T47D (cell line): ENCODE data around the gene GPC1.
A peak's percentile ranks its signal among the peaks of the same experiment; 100 is the strongest.
"Not testable (repeated sequence)": the region's sequence is repeated elsewhere in the genome, so short reads cannot be mapped to it uniquely, and the experiment has no call there.

Experiments used
- DNase-seq, 2 experiments: peaks; one replicate each; pipeline versions ENCODE4 v3.0.0 to v3.0.0-alpha.2; 2011 to 2012; ENCODE audit warnings: low read depth in 1 of 2, low spot score in 1 of 2
- JUND ChIP-seq: IDR thresholded peaks from 2 replicates; pipeline ENCODE4 v1.6.1; 2012; ENCODE audit warnings: low read depth
- in situ Hi-C: cut with HindIII; loops from 2 replicates; pipeline ENCODE4 v1.10.0; 2016; ENCODE audit warnings: low sequenced_read_pairs, low pct_unique_long_range_greater_than_20kb

Gene GPC1

DNA sequence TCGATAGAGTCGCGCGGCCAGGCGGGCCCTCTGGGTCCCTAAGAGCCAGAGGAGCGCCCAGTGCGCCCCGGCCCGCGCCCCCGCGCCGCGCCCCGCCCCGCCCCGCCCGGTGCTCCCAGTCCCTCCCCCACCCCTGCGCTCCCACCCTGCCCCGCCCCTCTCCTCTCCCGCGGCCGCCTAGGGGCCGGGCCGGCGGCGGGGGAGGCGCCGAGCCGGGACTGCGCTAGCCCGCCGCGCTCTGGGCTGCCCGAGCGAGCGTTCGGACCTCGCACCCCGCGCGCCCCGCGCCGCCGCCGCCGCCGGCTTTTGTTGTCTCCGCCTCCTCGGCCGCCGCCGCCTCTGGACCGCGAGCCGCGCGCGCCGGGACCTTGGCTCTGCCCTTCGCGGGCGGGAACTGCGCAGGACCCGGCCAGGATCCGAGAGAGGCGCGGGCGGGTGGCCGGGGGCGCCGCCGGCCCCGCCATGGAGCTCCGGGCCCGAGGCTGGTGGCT, at the start of gene GPC1:
TSS of gene GPC1 (plus strand) at position 207 of the 491 bp plus-strand sequence. CDS start at position 463, 256 bp downstream.
- DNase-seq = peak; percentile 81 to 85
- in situ Hi-C loops = no loop called here
- TF ChIP-seq JUND = no peak

DNA sequence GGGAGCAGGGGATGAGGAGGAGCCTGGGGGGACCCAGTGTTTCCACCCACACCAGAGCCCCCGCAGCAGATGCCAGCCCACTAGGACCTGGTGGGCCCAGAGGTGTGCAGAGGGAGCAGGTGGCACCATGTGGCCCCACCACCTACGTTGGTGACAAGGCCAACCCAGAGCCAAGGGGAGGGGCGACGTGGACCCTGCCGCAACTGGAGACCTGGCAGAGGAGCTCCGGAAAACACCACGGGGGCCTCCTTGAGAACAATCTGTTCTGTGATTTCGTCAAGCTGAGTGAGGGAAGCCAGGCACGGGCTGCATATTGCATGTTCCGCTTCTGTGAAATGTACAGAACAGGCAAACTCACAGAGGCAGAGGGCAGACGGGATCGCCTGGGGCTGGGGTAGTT, 49.1 kb upstream of the GPC1 start:
- in situ Hi-C loops = no loop called here
- no peak for DNase-seq
- TF ChIP-seq JUND = no peak

- DNase-seq, in situ Hi-C loops: not testable (repeated sequence)
Measured at GRCh38 chr2:240386743-240387142, 48.7 kb upstream of the GPC1 start.

DNA sequence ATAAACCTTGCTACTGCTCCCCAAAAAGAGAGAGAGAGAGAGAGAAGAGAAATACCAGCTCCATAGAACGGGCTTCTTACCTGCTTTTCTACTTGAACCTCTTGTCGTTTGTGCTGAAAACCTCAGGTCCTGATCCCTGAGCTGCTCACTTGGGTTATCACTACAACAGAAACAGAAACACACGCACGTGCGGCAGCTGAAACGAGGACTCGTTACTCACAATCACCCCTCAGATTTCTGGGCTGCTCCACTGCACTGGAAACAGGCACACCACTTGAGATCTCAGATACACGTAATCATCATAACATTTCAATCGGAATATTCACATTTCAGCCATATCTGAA, 48.2 kb upstream of the GPC1 start:
- in situ Hi-C loops = no loop called here
- no peak for TF ChIP-seq JUND
- no peak for DNase-seq

DNA sequence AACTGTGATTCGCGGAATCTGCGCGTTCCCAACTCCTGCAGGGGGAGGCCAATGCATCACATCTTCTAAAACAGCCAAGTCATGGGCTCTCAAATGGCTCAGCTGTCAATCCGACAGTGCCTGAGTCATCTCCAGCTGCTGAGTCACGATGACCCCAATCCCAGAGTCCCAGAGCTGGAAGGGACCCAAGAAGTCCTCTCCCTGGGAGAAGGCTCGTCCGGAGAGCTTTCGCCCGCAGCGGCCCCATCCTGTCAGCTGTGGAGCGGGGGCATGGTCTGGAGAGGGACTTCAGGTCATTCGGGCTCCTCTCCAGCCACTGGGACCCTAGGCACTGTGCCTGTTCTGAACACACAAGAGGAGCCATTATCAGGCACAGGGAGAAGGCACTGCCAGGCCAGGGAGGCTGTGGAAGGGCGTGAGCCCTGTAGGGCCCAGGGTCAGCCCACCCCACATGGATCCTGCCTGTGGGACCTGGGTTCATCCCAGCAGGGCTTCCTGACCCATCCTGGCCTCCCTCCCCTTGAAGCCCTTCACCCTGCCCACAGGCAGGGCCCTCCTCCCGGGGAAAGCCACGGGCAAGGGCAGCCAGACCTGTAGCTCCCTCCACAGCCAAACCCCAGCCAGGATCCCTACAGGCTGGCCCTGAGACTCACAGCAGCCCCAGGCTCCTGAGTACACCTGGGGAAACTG, 47.6 kb upstream of the GPC1 start:
- in situ Hi-C loops = no loop called here
- no peak for DNase-seq
- no peak for TF ChIP-seq JUND

DNA sequence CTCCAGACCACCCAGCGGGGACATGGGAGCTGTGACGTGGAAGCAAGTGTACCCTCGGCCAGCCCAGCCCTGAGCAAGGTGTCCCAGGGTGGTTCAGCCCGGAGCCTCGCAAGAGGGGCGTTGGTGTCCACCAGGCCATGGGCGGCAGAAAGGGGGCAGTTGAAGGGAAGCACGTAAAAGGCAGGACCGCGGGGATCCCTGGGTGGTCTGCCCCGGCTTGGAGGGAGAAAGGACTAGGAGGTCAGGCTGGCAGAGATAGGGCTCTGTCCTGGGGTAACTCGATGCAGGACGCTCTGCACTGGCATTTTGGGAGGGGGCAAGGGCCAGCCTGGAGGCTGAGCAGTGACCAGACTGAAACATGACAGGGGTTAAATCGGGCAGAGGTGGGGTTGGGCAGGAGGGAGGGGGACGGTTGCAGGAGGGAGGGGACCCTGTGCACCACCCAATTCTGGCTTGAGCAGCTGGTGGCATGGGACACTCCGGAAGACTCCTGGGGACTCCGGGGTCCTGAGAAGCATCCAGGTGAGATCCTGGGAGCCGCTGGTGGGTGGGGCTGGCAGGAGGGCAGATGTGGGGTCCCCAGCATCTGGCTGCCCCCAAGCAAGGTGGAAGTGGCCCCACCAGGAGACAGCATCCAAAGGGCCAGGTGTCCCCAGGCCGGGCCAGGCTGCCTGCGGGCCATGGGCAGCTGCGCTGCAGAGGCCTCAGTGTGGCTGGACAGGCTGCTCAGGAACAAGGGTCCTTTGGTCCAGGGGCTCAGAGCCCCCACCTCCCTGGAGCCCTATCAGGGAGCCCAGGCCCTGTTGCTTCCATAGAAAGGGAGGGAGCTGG, 46.8 kb upstream of the GPC1 start:
- no peak for TF ChIP-seq JUND
- in situ Hi-C loops = no loop called here
- no peak for DNase-seq

DNA sequence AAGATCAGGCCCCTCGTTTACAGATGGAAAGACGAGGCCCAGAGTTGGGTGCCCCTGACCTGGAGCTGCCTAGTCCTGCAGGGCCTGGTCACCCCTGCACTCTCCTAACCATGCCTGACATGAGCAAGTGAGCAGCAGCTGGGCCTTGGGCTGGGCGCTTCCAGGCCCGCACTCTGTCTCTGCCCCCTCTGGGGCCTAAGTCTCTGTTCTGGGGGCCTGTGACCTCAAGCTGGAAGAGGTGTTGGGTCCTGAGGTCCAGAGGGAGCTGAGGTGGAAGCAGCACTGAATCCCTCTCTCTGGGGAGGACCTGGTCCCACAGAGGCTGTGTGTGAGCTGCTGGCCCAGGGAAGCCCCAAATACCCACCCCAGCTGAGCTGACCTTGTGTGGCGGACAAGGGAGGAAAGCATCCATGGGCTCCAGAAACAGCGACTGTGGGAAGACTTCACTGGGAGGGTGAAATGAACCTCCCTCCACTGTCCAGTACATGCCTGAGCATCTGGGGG, 46.1 kb upstream of the GPC1 start:
- DNase-seq = no peak
- no peak for TF ChIP-seq JUND
- in situ Hi-C loops = no loop called here

GRCh38 chr2:240390091-240391073, 45.1 kb upstream of the GPC1 start:
- no peak for DNase-seq
- in situ Hi-C loops = no loop called here
- no peak for TF ChIP-seq JUND

DNA sequence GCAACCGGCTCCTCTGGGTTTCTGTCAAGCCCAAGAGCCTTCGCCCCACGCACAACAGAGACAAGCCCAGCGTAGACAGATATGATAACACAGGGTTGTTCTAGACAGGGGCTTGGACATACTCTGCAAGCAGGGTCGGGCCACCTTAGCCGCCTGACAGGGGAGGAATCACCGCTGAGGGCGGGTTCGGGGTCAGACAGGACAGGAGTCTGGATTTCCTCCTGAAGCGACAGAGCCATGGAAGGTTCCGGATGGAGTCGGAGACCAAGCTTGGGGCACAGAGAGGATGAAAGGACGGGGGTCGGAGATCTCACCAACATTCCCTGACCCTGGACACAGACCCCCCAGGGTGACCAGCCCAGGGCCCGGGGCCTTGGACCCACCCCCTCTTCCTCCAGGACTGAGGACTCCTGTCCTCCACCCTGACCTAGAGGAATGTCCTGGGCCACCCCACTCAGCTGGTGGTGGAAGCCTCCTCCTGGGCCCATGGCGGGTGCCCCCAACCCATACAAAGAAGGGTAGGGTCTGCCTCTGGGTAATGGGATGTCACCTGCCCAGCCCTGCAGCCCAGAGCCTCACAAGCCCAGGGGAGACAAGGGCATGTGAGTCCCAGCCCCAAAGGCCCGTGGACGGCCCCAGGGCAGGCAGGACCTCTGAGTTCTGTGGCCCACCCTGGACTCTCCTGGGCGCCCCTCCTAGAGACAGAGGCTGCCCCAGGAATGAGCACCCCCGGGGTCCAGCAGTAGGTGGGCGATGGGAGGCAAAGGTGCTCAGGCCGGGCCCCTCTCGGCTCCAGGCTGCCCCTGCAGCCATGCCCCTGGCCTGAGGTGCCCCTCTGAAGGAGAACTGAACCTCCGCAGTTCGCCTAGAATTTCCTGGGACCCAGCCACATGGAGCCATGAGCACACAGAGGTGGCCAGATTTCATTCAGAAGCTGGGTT, 44.1 kb upstream of the GPC1 start:
- TF ChIP-seq JUND = no peak
- in situ Hi-C loops = no loop called here

GRCh38 chr2:240392084-240392947, 43.1 kb upstream of the GPC1 start:
- in situ Hi-C loops = no loop called here
- TF ChIP-seq JUND = no peak
- no peak for DNase-seq

More for the DNA sequence above, 44.1 kb upstream of the GPC1 start:
- DNase-seq = no peak
